ENCODE results near the gene DPP10. TPM values are rescaled to one million over a fixed set of nuclear protein-coding genes. Genes with fewer than 3 reads are reported as not detected.

DPP10 gene
- total RNA-seq, 2 donors from 2014 or later: not detected

- H3K27ac Mint-ChIP-seq: no peak overlapping the region
- DNase-seq (no peak), ATAC-seq (replicated peaks in 1 of 2) (no peak)
- H3K27me3 Mint-ChIP-seq (ENCODE audit: low read depth): no peaks in the 10 kb centered on the region
- no peaks in the 10 kb centered on the region for H3K4me1 Mint-ChIP-seq (ENCODE audit: low read depth)
- H3K4me3 Mint-ChIP-seq: no peak overlapping the region
- peaks cover 4 to 13% of the 10 kb centered on the region in 2 donors for H3K9me3 Mint-ChIP-seq
- no peaks in the 10 kb centered on the region for H3K36me3 Mint-ChIP-seq (ENCODE audit: insufficient read depth in 2 of 2)
Observed at GRCh38 chr2:115129536-115129935, 687.1 kb downstream of the DPP10 start.

GRCh38 chr2:115160531-115161080 is 718.2 kb downstream of the DPP10 start:
- no peak for DNase-seq
- Mint-ChIP-seq H3K9me3 (peaks cover 0 to 2% of the 10 kb centered on the region in 2 donors), H3K36me3 (ENCODE audit: insufficient read depth in 2 of 2) (peaks cover 4 to 6% of the 10 kb centered on the region in 2 donors), H3K27ac (no peak overlapping the region), H3K4me3 (peak overlapping the region; percentile 57 to 59), H3K4me1 (ENCODE audit: low read depth) (peaks cover 5% of the 10 kb centered on the region), H3K27me3 (ENCODE audit: low read depth) (peaks cover 23% of the 10 kb centered on the region)
- no peak for ATAC-seq (replicated peaks in 1 of 2)

GRCh38 chr2:115161081-115161770 is 718.8 kb downstream of the DPP10 start:
- Mint-ChIP-seq H3K27me3 (ENCODE audit: low read depth) (peaks cover 23% of the 10 kb centered on the region), H3K4me1 (ENCODE audit: low read depth) (peaks cover 5% of the 10 kb centered on the region), H3K9me3 (peaks cover 0 to 2% of the 10 kb centered on the region in 2 donors), H3K27ac (no peak overlapping the region), H3K36me3 (ENCODE audit: insufficient read depth in 2 of 2) (peaks cover 4 to 6% of the 10 kb centered on the region in 2 donors), H3K4me3 (peak overlapping the region; percentile 57 to 59)
- ATAC-seq (replicated peaks in 1 of 2) (no peak), DNase-seq (no peak)

- H3K27me3 Mint-ChIP-seq (ENCODE audit: low read depth): peaks cover 23% of the 10 kb centered on the region
- H3K9me3 Mint-ChIP-seq: peaks cover 0 to 2% of the 10 kb centered on the region in 2 donors
- DNase-seq (no peak), ATAC-seq (replicated peaks in 1 of 2) (no peak)
- H3K27ac Mint-ChIP-seq: no peak overlapping the region
- H3K36me3 Mint-ChIP-seq (ENCODE audit: insufficient read depth in 2 of 2): peaks cover 3 to 6% of the 10 kb centered on the region in 2 donors
- H3K4me3 Mint-ChIP-seq: peak overlapping the region in 1 of 2 donors; percentile 49
- H3K4me1 Mint-ChIP-seq (ENCODE audit: low read depth): peaks cover 5% of the 10 kb centered on the region
Observed at GRCh38 chr2:115161771-115162493, 719.5 kb downstream of the DPP10 start.

GRCh38 chr2:115162494-115163293 is 720.3 kb downstream of the DPP10 start:
- no peak for DNase-seq
- H3K36me3 Mint-ChIP-seq (ENCODE audit: insufficient read depth in 2 of 2): peaks cover 3 to 6% of the 10 kb centered on the region in 2 donors
- H3K4me3 Mint-ChIP-seq: peak overlapping the region in 1 of 2 donors; percentile 49
- peaks cover 5% of the 10 kb centered on the region for H3K4me1 Mint-ChIP-seq (ENCODE audit: low read depth)
- H3K27ac Mint-ChIP-seq: no peak overlapping the region
- no peak for ATAC-seq (replicated peaks in 1 of 2)
- H3K9me3 Mint-ChIP-seq: peaks cover 0 to under 1% of the 10 kb centered on the region in 2 donors
- H3K27me3 Mint-ChIP-seq (ENCODE audit: low read depth): peaks cover 23% of the 10 kb centered on the region

- no peak overlapping the region for H3K27ac Mint-ChIP-seq
- H3K4me1 Mint-ChIP-seq (ENCODE audit: low read depth): peaks cover 5% of the 10 kb centered on the region
- peaks cover 3 to 6% of the 10 kb centered on the region in 2 donors for H3K36me3 Mint-ChIP-seq (ENCODE audit: insufficient read depth in 2 of 2)
- ATAC-seq (replicated peaks in 1 of 2) (no peak), DNase-seq (no peak)
- H3K4me3 Mint-ChIP-seq: no peak overlapping the region
- peaks cover 23% of the 10 kb centered on the region for H3K27me3 Mint-ChIP-seq (ENCODE audit: low read depth)
- H3K9me3 Mint-ChIP-seq: no peaks in the 10 kb centered on the region
Observed at GRCh38 chr2:115163572-115163971, 721.1 kb downstream of the DPP10 start.

- Mint-ChIP-seq H3K27me3 (ENCODE audit: low read depth) (peaks cover 20% of the 10 kb centered on the region), H3K36me3 (ENCODE audit: insufficient read depth in 2 of 2) (peaks cover 3 to 6% of the 10 kb centered on the region in 2 donors), H3K9me3 (no peaks in the 10 kb centered on the region), H3K4me1 (ENCODE audit: low read depth) (peaks cover 4% of the 10 kb centered on the region), H3K4me3 (no peak overlapping the region), H3K27ac (no peak overlapping the region)
- DNase-seq (no peak), ATAC-seq (replicated peaks in 1 of 2) (no peak)
Observed at GRCh38 chr2:115165529-115166109, 723.2 kb downstream of the DPP10 start.

- Mint-ChIP-seq H3K27ac (no peak overlapping the region), H3K27me3 (ENCODE audit: low read depth) (peaks cover 3% of the 10 kb centered on the region), H3K4me3 (no peak overlapping the region), H3K36me3 (ENCODE audit: insufficient read depth in 2 of 2) (no peaks in the 10 kb centered on the region), H3K9me3 (no peaks in the 10 kb centered on the region), H3K4me1 (ENCODE audit: low read depth) (no peaks in the 10 kb centered on the region)
- DNase-seq (no peak), ATAC-seq (replicated peaks in 1 of 2) (no peak)
Observed at GRCh38 chr2:115168457-115168856, 726.0 kb downstream of the DPP10 start.

- Mint-ChIP-seq H3K27ac (no peak overlapping the region), H3K4me3 (no peak overlapping the region), H3K36me3 (ENCODE audit: insufficient read depth in 2 of 2) (no peaks in the 10 kb centered on the region), H3K9me3 (no peaks in the 10 kb centered on the region), H3K4me1 (ENCODE audit: low read depth) (no peaks in the 10 kb centered on the region), H3K27me3 (ENCODE audit: low read depth) (no peaks in the 10 kb centered on the region)
- no peak for ATAC-seq (replicated peaks in 1 of 2)
- DNase-seq: no peak
Observed at GRCh38 chr2:115169814-115170213, 727.4 kb downstream of the DPP10 start.

GRCh38 chr2:115171751-115172150 is 729.3 kb downstream of the DPP10 start:
- no peaks in the 10 kb centered on the region for H3K36me3 Mint-ChIP-seq (ENCODE audit: insufficient read depth in 2 of 2)
- DNase-seq (no peak), ATAC-seq (replicated peaks in 1 of 2) (no peak)
- H3K9me3 Mint-ChIP-seq: no peaks in the 10 kb centered on the region
- H3K27me3 Mint-ChIP-seq (ENCODE audit: low read depth): no peaks in the 10 kb centered on the region
- H3K27ac Mint-ChIP-seq: no peak overlapping the region
- H3K4me3 Mint-ChIP-seq: no peak overlapping the region
- no peaks in the 10 kb centered on the region for H3K4me1 Mint-ChIP-seq (ENCODE audit: low read depth)

GRCh38 chr2:115174651-115175050 is 732.2 kb downstream of the DPP10 start:
- H3K27me3 Mint-ChIP-seq (ENCODE audit: low read depth): no peaks in the 10 kb centered on the region
- no peak overlapping the region for H3K27ac Mint-ChIP-seq
- no peaks in the 10 kb centered on the region for H3K4me1 Mint-ChIP-seq (ENCODE audit: low read depth)
- H3K4me3 Mint-ChIP-seq: no peak overlapping the region
- DNase-seq: no peak
- no peaks in the 10 kb centered on the region for H3K9me3 Mint-ChIP-seq
- no peak for ATAC-seq (replicated peaks in 1 of 2)
- no peaks in the 10 kb centered on the region for H3K36me3 Mint-ChIP-seq (ENCODE audit: insufficient read depth in 2 of 2)

- ATAC-seq (replicated peaks in 1 of 2) (no peak), DNase-seq (no peak)
- H3K9me3 Mint-ChIP-seq: peaks cover 4 to 6% of the 10 kb centered on the region in 2 donors
Observed at GRCh38 chr2:115183144-115183543, 740.7 kb downstream of the DPP10 start.

More at GRCh38 chr2:115183144-115183543, 740.7 kb downstream of the DPP10 start:
- Mint-ChIP-seq H3K27ac (no peak overlapping the region), H3K36me3 (ENCODE audit: insufficient read depth in 2 of 2) (no peaks in the 10 kb centered on the region), H3K4me1 (ENCODE audit: low read depth) (no peaks in the 10 kb centered on the region), H3K4me3 (no peak overlapping the region), H3K27me3 (ENCODE audit: low read depth) (no peaks in the 10 kb centered on the region)

All from activated T-cell treated with anti-CD3 and anti-CD28 coated beads, Interleukin-2, amount 50 U/mL, for 72 hours (primary cell).